Suprapubic skin (tissue), 3 donors: ENCODE measurements around the gene METRNL.

ENCODE experiments used
- POLR2A ChIP-seq, 2 donors: fragments of 450-650 bp; IDR thresholded peaks; one replicate each; pipeline ENCODE4 v1.6.1; 2017; ENCODE audit warnings: antibody characterized with exemption in 2 of 2, mild to moderate bottlenecking in 2 of 2, moderate library complexity in 2 of 2
- TF ChIP-seq, protein P1 (sequence below), 2 donors: fragments of 200-600 bp in 1 of 2; fragments of 450-650 bp in 1 of 2; sonication (generic) in 1 of 2; IDR thresholded peaks; one replicate each; pipeline ENCODE4 v1.5.1; 2016 to 2019; ENCODE audit warnings: antibody characterized with exemption in 2 of 2, mild to moderate bottlenecking in 1 of 2, moderate library complexity in 1 of 2

DNA sequence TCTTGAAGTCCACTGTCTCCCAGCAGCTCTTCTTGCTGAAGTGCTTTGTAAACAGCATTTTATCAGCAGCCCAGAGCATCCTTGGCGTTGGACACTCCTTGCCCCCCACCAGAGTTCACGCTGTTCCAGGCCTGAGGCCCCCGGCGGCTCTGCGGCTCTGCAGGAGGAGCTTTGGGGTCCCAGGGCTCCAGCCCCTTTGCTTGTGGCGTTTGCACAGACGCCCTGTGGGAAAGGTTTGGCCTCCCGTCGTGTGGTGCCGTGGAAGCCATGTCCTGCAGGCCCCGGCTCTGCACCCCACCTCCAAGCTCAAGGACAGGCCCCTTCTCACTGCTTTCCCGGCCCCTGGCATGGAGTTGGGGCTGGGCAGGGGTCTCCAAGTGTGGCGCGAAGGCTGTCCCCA lies 14.1 kb downstream of the METRNL start:
- TF ChIP-seq, protein P1, sequence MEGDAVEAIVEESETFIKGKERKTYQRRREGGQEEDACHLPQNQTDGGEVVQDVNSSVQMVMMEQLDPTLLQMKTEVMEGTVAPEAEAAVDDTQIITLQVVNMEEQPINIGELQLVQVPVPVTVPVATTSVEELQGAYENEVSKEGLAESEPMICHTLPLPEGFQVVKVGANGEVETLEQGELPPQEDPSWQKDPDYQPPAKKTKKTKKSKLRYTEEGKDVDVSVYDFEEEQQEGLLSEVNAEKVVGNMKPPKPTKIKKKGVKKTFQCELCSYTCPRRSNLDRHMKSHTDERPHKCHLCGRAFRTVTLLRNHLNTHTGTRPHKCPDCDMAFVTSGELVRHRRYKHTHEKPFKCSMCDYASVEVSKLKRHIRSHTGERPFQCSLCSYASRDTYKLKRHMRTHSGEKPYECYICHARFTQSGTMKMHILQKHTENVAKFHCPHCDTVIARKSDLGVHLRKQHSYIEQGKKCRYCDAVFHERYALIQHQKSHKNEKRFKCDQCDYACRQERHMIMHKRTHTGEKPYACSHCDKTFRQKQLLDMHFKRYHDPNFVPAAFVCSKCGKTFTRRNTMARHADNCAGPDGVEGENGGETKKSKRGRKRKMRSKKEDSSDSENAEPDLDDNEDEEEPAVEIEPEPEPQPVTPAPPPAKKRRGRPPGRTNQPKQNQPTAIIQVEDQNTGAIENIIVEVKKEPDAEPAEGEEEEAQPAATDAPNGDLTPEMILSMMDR (IDR thresholded peaks at IDR 0.05), result no peak
- no peak for TF ChIP-seq POLR2A (IDR thresholded peaks at IDR 0.05)
